Duodenal mucosa (tissue), 2 donors: ENCODE data around the gene ALDOC.
A peak's percentile ranks its signal among the peaks of the same experiment; 100 is the strongest.

Source experiments
- H3K27ac ChIP-seq: one replicate; pipeline ENCODE4 v1.7.0; 2013; ENCODE audit warnings: low read depth, low read length
- H3K27me3 ChIP-seq, 2 donors: one replicate each; pipeline ENCODE4 v1.7.0; 2013; ENCODE audit warnings: low read length in 2 of 2, control low read depth in 1 of 2; ENCODE audit not compliant: insufficient read depth in 2 of 2, control insufficient read depth in 1 of 2
- H3K36me3 ChIP-seq, 2 donors: one replicate each; pipeline ENCODE4 v1.7.0; 2013; ENCODE audit warnings: low read length in 2 of 2, control low read depth in 1 of 2; ENCODE audit not compliant: insufficient read depth in 2 of 2, control insufficient read depth in 1 of 2
- H3K4me1 ChIP-seq, 2 donors: one replicate each; pipeline ENCODE4 v1.7.0; 2013; ENCODE audit warnings: low read length in 2 of 2, control low read depth in 1 of 2; ENCODE audit not compliant: insufficient read depth in 2 of 2, control insufficient read depth in 1 of 2
- H3K4me3 ChIP-seq, 2 donors: one replicate each; pipeline ENCODE4 v1.7.0; 2013; ENCODE audit warnings: low read length in 2 of 2, low read depth in 1 of 2
- H3K9ac ChIP-seq, 2 donors: one replicate each; pipeline ENCODE4 v1.7.0; 2013; ENCODE audit warnings: low read length in 2 of 2, low read depth in 1 of 2
- H3K9me3 ChIP-seq, 2 donors: one replicate each; pipeline ENCODE4 v1.7.0; 2013; ENCODE audit warnings: low read length in 2 of 2, control low read depth in 1 of 2; ENCODE audit not compliant: control insufficient read depth in 1 of 2

Gene ALDOC

GRCh38 chr17:28555022-28555421 lies 21.7 kb downstream of the ALDOC start:
- Histone ChIP-seq H3K9me3 (no peaks in the 10 kb centered on the region), H3K4me3 (no peak overlapping the region), H3K27me3 (no peaks in the 10 kb centered on the region), H3K9ac (no peak overlapping the region), H3K27ac (no peak overlapping the region), H3K4me1 (peaks cover 14 to 16% of the 10 kb centered on the region in 2 donors), H3K36me3 (peaks cover 44 to 66% of the 10 kb centered on the region in 2 donors)

GRCh38 chr17:28554565-28554964 lies 22.1 kb downstream of the ALDOC start:
- Histone ChIP-seq H3K9me3 (no peaks in the 10 kb centered on the region), H3K27me3 (no peaks in the 10 kb centered on the region), H3K36me3 (peaks cover 39 to 61% of the 10 kb centered on the region in 2 donors), H3K4me1 (peaks cover 19 to 20% of the 10 kb centered on the region in 2 donors), H3K4me3 (no peak overlapping the region), H3K27ac (no peak overlapping the region), H3K9ac (no peak overlapping the region)

GRCh38 chr17:28553000-28553505 lies 23.6 kb downstream of the ALDOC start:
- peaks cover 34 to 51% of the 10 kb centered on the region in 2 donors for H3K36me3 ChIP-seq
- H3K4me1 ChIP-seq = peaks cover 25 to 27% of the 10 kb centered on the region in 2 donors
- no peak overlapping the region for H3K27ac ChIP-seq
- peak overlapping the region; percentile 48 to 50 for H3K4me3 ChIP-seq
- no peaks in the 10 kb centered on the region for H3K9me3 ChIP-seq
- no peaks in the 10 kb centered on the region for H3K27me3 ChIP-seq
- no peak overlapping the region for H3K9ac ChIP-seq

GRCh38 chr17:28552176-28552999 lies 24.3 kb downstream of the ALDOC start, which contains the start of gene UNC119:
UNC119 (minus strand) TSS chr17:28552624; CDS start chr17:28552557, 67 bp downstream.
- H3K36me3 ChIP-seq = peaks cover 30 to 48% of the 10 kb centered on the region in 2 donors
- H3K9me3 ChIP-seq = no peaks in the 10 kb centered on the region
- no peaks in the 10 kb centered on the region for H3K27me3 ChIP-seq
- H3K27ac ChIP-seq = no peak within 1 kb of the TSS
- H3K4me1 ChIP-seq = peaks cover 25 to 27% of the 10 kb centered on the region in 2 donors
- H3K9ac ChIP-seq = peak within 1 kb of the TSS; percentile 16 to 63
- H3K4me3 ChIP-seq = peak within 1 kb of the TSS; percentile 50 to 75

- peaks cover 23 to 48% of the 10 kb centered on the region in 2 donors for H3K36me3 ChIP-seq
These were observed 25.1 kb downstream of the ALDOC start for GRCh38 chr17:28551421-28552175.

GRCh38 chr17:28550858-28551257 lies 25.8 kb downstream of the ALDOC start:
- peak overlapping the region in 1 of 2 donors; percentile 75 for H3K4me3 ChIP-seq
- H3K27me3 ChIP-seq = no peaks in the 10 kb centered on the region
- H3K27ac ChIP-seq = no peak overlapping the region
- no peaks in the 10 kb centered on the region for H3K9me3 ChIP-seq
- no peak overlapping the region for H3K9ac ChIP-seq
- peaks cover 25 to 27% of the 10 kb centered on the region in 2 donors for H3K4me1 ChIP-seq
- H3K36me3 ChIP-seq = peaks cover 16 to 43% of the 10 kb centered on the region in 2 donors

More at GRCh38 chr17:28551421-28552175, 25.1 kb downstream of the ALDOC start:
- H3K27me3 ChIP-seq = no peaks in the 10 kb centered on the region
- H3K9me3 ChIP-seq = no peaks in the 10 kb centered on the region
- H3K9ac ChIP-seq = peak overlapping the region; percentile 16 to 47
- H3K4me3 ChIP-seq = peak overlapping the region; percentile 50 to 75
- peaks cover 25 to 27% of the 10 kb centered on the region in 2 donors for H3K4me1 ChIP-seq
- no peak overlapping the region for H3K27ac ChIP-seq

GRCh38 chr17:28549236-28550132 lies 27.2 kb downstream of the ALDOC start:
- Histone ChIP-seq H3K27ac (no peak overlapping the region), H3K9ac (no peak overlapping the region), H3K9me3 (no peaks in the 10 kb centered on the region), H3K4me1 (peaks cover 25 to 27% of the 10 kb centered on the region in 2 donors), H3K4me3 (no peak overlapping the region), H3K36me3 (peaks cover 9 to 31% of the 10 kb centered on the region in 2 donors), H3K27me3 (no peaks in the 10 kb centered on the region)

- peaks cover 25 to 27% of the 10 kb centered on the region in 2 donors for H3K4me1 ChIP-seq
- peaks cover under 1 to 22% of the 10 kb centered on the region in 2 donors for H3K36me3 ChIP-seq
- no peaks in the 10 kb centered on the region for H3K9me3 ChIP-seq
- H3K27ac ChIP-seq = no peak overlapping the region
- H3K27me3 ChIP-seq = no peaks in the 10 kb centered on the region
- H3K4me3 ChIP-seq = no peak overlapping the region
- H3K9ac ChIP-seq = no peak overlapping the region
These were observed 28.1 kb downstream of the ALDOC start for GRCh38 chr17:28548417-28549130.
